SIG-M5 treated with dmso at 0.1 percent for 504 hours (cell line): Measurements from ENCODE around the gene ADD2.

Experiments
- DNase-seq: peaks from one replicate; lab custom pipeline; 2025; ENCODE audit not compliant: unreplicated experiment; lab: John Stamatoyannopoulos, UW

Gene ADD2

GRCh38 chr2:70707706-70708105, 60.3 kb downstream of the ADD2 start:
- no peak for DNase-seq

GRCh38 chr2:70706026-70706795, 61.8 kb downstream of the ADD2 start:
- no peak for DNase-seq

GRCh38 chr2:70705160-70705850, 62.7 kb downstream of the ADD2 start:
- DNase-seq, result no peak

- DNase-seq, result no peak
These were observed 64.0 kb downstream of the ADD2 start for GRCh38 chr2:70703900-70704549.

GRCh38 chr2:70702711-70703395, 65.1 kb downstream of the ADD2 start:
- no peak for DNase-seq

- no peak for DNase-seq
These were observed 69.2 kb downstream of the ADD2 start for GRCh38 chr2:70698847-70699246.

GRCh38 chr2:70697603-70698383, 70.2 kb downstream of the ADD2 start:
- DNase-seq, result no peak

- DNase-seq, result no peak
These were observed 71.9 kb downstream of the ADD2 start for GRCh38 chr2:70696142-70696541.

GRCh38 chr2:70692256-70692655, 75.7 kb downstream of the ADD2 start:
- no peak for DNase-seq

- DNase-seq, result no peak
These were observed 76.4 kb downstream of the ADD2 start for GRCh38 chr2:70691497-70692140.

- no peak for DNase-seq
These were observed 77.2 kb downstream of the ADD2 start for GRCh38 chr2:70690846-70691245.

- DNase-seq, result no peak
These were observed 79.6 kb downstream of the ADD2 start for GRCh38 chr2:70688427-70688826.

- DNase-seq, result no peak
These were observed 80.6 kb downstream of the ADD2 start for GRCh38 chr2:70687461-70687795.

GRCh38 chr2:70686577-70687460, 81.2 kb downstream of the ADD2 start:
- DNase-seq, result peak; percentile 95

- peak; percentile 41 for DNase-seq
These were observed 82.2 kb downstream of the ADD2 start for GRCh38 chr2:70685771-70686171.

GRCh38 chr2:70684846-70685622, 83.0 kb downstream of the ADD2 start:
- no peak for DNase-seq

- no peak for DNase-seq
These were observed 84.5 kb downstream of the ADD2 start for GRCh38 chr2:70683455-70683854.

- DNase-seq, result no peak
These were observed 87.3 kb downstream of the ADD2 start for GRCh38 chr2:70680735-70681134.

- no peak for DNase-seq
These were observed 88.7 kb downstream of the ADD2 start for GRCh38 chr2:70679259-70679658.
